NCI-H1105 treated with DMSO at 0.1 percent for 48 hours (cell line): Measurements from ENCODE around the gene TOM1L2.

ENCODE experiments used
- DNase-seq: peaks from one replicate; lab custom pipeline; 2025; lab: John Stamatoyannopoulos, UW

The TOM1L2 gene

DNA sequence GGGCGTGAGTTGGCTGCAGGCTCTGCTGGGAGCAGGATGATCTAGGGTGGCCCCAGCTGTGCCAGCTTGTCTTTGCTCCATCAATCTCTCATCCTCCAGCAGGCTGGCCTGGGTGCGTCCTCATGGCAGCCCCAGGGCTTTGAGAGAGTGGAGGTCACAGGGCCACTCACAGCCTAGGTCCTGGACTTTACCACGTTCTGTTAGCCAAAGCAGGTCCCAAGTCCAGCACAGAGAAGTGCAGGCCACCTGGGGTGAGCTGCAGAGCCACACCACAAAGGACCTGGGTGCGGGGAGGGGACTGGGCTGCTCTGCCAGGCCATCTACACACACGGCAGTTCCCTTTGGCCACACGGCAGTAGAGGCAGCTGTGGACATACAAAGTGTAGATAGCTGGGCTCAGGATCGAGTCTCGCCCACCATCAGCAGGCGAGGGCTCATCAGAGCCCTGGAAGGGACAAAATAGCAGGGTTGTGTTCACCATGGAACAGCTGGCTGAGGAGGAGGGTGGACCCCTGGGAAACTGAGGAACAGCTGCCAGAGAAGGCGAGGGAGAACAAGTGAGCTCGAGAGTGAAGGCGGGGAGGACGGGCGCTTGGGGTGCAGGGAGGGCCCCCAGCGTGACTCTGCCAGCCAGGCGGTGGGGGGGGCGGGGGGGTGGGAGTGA, 165.5 kb downstream of the TOM1L2 start:
- DNase-seq, result no peak

DNA sequence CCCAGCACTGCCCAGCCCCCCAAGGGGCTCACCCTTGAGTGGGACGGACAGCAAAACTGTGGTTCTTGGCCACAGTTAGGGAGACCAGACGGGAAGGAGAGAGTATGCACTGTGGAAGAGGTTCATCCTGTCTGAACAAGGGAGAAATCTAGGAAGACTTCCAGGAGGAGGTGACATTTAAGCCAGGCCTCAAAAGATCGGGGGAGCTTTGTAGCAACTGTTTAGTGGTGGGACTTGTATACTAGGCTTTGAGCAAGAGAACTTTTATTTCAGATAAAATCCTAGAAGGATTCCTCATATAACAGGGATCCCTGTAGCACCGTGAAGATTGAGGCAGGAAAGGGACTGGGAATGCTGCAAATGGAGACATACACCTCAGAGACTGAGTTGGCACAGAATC, 166.2 kb downstream of the TOM1L2 start:
- no peak for DNase-seq

DNA sequence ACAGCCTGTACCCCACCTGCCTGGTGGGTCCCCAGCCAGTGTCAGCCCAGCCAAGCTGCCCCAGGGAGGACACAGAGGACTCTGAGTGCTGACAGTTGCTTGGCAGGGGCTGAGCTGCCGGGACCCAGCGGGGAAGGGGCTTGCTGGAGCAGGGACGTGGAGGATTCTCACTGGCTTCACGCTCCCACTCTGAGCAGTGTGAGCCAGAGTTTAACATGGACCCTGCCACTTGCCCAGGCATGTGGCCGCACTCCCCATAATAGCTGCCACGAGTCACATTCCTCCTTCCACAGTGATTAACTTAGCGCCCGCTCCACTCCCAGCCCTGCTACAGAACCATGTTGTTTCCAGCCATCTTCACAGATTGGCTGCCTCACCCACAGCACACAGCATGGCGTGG, 166.6 kb downstream of the TOM1L2 start:
- DNase-seq, result no peak

DNA sequence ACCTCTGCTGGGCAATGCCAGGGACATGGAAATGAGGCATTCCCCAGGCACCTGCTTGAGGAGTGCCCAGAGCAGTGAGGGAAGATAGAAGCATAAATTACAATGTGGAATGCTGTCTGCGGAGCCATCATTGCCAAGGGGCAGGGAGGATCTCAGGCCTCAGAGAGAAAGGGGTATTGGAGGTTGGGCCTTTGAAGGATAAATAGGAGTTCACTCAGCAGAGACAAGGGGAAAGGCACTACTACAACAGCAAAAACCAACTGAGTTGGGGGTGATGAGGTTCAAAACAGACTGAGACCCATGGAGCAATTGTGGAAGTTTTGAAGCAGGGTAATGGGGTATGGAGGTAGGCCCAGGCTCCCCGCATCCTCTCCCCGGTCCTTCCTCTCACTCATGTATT, 168.2 kb downstream of the TOM1L2 start:
- DNase-seq, result no peak

DNA sequence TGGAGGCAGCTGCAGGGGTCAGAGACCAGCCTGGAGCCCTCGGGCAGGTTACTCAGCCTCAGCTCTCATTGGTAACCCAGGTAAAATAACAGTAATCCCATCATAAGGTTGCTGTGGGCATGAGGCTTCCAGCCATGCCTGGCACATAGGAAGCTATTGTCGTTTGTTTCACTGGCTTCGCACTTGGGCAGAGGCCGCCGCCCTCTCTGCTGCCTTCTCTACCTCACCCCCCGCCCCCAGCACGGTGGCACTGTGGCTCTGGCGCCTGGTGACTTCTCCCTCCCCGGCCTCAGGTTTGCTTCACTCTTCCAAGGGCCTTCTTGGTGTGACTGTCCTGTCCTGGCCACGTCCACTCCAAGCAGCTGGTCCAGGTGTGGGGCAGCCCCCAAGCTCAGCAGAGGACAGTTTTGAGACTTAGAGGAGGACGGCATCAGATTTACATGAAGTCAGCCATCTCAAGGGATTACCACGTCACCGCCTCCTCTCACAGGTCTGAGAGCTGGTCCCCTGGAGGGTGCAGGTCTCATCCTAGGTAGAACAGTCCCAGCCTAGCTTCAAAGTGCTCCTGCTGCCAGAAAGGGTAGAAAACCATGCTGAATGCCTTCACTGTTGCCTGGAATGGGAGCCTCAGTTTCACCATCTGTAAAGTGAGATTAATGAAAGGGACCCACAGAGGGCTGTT, 170.3 kb downstream of the TOM1L2 start:
- no peak for DNase-seq

DNA sequence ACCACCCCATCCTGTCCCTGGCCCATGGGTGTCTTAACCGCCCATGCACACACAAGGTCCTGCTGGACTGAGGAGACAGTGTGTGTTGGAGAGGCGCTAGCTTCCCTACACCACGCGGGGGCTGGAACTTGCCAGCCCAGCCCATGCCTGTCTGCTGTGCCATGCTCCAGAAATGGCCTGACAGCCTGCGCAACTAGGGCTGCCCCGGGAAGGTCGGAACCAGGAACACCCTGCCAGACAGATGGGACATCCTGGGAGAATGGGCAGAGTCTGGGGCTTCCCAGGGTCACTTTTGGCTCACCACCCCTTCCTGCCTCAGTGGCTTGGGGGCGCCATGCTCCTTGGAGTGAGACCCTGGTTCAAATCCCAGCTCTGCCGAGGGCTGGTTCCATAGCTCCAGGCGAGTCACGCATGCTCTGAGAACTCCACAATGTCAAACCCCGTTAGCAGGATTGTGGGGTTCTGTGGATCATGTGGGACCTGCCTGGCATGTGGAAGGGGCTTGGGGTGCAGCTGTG, 171.6 kb downstream of the TOM1L2 start:
- DNase-seq, result no peak

DNA sequence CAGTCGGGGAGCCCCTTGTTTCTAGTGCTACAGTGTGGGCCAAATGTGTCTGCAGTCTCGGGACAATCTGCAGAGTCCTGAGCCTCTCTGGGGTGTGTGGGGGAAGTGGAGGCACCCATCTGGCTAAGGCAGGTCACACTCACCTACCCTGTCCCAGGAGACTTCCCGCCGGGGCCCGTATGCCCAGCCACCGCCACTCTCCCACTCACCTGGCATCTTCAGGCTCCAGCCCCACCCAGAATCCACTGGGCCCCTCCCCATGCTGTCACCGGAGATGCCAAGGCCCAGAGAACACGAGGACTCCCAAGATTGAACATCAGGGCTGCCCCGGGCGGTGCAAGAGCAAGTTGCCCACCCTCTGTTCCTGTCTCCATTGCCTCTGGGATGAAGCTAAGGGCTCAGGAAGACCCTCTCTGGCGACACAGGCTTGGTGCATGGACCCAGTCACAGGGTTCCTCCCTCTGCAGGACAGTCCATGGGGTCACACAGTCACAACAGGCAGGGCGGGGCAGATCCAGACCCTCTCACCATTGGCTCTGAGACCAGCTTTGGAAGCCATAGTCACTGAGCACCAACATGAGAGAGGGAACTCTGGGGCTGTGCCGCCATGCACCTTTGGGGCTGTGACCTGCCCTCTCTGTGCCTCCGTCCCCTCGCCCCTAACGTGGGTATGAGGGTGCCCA, 173.5 kb downstream of the TOM1L2 start:
- no peak for DNase-seq

DNA sequence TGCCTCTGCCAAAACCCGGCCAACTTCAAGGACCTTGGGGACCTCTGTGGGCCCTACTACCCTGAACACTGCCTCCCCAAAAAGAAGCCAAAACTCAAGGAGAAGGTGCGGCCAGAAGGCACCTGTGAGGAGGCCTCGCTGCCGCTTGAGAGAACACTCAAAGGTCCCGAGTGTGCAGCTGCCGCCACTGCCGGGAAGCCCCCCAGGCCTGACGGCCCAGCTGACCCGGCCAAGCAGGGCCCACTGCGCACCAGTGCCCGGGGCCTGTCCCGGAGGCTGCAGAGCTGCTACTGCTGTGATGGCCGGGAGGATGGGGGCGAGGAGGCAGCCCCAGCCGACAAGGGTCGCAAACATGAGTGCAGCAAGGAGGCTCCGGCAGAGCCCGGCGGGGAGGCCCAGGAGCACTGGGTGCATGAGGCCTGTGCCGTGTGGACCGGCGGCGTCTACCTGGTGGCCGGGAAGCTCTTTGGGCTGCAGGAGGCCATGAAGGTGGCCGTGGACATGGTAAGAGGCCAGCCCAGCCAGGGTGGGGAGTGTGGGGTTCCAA, 174.1 kb downstream of the TOM1L2 start:
- no peak for DNase-seq

DNA sequence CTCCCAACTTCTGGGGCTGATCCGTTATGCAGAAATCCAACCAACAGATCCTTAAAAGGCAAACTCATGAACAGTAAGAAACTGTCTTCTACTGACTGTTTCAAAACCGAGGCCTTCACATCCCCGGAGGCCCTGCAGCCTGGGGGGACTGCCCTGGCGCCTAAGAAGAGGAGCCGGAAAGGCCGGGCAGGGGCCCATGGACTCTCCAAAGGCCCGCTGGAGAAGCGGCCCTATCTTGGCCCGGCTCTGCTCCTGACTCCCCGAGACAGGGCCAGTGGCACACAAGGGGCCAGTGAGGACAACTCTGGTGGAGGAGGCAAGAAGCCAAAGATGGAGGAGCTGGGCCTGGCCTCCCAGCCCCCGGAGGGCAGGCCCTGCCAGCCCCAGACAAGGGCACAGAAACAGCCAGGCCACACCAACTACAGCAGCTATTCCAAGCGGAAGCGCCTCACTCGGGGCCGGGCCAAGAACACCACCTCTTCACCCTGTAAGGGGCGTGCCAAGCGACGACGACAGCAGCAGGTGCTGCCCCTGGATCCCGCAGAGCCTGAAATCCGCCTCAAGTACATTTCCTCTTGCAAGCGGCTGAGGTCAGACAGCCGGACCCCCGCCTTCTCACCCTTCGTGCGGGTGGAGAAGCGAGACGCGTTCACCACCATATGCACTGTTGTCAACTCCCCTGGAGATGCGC, 174.9 kb downstream of the TOM1L2 start:
- DNase-seq, result no peak

DNA sequence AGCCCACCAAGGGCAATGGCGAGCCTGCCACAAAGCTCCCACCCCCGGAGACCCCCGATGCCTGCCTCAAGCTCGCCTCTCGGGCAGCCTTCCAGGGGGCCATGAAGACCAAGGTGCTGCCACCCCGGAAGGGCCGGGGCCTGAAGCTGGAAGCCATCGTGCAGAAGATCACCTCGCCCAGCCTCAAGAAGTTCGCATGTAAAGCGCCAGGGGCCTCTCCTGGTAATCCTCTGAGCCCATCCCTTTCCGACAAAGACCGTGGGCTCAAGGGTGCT, 175.5 kb downstream of the TOM1L2 start:
- no peak for DNase-seq

DNA sequence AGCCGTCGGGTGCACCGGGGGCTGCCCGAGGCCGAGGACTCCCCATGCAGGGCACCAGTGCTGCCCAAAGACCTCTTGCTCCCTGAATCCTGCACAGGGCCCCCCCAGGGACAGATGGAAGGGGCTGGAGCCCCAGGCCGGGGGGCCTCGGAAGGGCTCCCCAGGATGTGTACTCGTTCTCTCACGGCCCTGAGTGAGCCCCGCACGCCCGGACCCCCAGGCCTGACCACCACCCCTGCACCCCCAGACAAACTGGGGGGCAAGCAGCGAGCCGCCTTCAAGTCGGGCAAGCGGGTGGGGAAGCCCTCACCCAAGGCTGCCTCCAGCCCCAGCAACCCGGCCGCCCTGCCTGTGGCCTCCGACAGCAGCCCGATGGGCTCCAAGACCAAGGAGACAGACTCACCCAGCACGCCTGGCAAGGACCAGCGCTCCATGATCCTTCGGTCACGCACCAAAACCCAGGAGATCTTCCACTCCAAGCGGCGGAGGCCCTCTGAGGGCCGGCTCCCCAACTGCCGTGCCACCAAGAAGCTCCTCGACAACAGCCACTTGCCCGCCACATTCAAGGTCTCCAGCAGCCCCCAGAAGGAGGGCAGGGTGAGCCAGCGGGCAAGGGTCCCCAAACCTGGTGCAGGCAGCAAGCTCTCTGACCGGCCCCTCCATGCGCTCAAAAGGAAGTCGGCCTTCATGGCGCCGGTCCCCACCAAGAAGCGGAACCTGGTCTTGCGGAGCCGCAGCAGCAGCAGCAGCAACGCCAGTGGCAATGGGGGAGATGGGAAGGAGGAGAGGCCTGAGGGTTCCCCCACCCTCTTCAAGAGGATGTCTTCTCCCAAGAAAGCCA, 176.0 kb downstream of the TOM1L2 start:
- no peak for DNase-seq

DNA sequence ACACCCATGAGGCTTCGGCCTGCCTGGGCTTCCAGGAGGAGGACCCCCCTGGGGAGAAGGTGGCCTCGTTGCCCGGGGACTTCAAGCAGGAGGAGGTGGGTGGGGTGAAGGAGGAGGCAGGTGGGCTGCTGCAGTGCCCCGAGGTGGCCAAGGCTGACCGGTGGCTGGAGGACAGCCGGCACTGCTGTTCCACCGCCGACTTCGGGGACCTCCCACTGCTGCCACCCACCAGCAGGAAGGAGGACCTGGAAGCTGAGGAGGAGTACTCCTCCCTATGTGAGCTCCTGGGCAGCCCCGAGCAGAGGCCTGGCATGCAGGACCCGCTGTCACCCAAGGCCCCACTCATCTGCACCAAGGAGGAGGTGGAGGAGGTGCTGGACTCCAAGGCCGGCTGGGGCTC, 176.9 kb downstream of the TOM1L2 start:
- no peak for DNase-seq

DNA sequence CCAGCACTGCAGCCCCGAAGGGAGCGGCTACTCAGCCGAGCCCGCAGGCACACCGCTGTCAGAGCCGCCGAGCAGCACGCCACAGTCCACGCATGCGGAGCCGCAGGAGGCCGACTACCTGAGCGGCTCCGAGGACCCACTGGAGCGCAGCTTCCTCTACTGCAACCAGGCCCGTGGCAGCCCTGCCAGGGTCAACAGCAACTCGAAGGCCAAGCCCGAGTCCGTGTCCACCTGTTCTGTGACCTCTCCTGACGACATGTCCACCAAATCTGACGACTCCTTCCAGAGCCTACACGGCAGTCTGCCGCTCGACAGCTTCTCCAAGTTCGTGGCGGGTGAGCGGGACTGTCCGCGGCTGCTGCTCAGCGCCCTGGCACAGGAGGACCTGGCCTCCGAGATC, 177.8 kb downstream of the TOM1L2 start:
- DNase-seq, result no peak
